Neural crest cell (in vitro differentiated cells): ENCODE data around the gene BMPER. TPM values are rescaled to one million over a fixed set of nuclear protein-coding genes. Genes with fewer than 3 reads are reported as not detected.

ENCODE experiments used
- DNase-seq: peaks from one replicate; pipeline ENCODE4 v3.0.0; 2021; ENCODE audit warnings: low read depth, mixed read lengths, low spot score
- H3K27ac Mint-ChIP-seq: one replicate; pipeline ENCODE4 v1.8.0; 2021; ENCODE audit warnings: mild to moderate bottlenecking, mixed read lengths; ENCODE audit not compliant: unreplicated experiment
- H3K27me3 Mint-ChIP-seq: 2 replicates; pipeline ENCODE4 v1.8.0; 2021; ENCODE audit warnings: low read depth, mild to moderate bottlenecking, mixed read lengths
- H3K36me3 Mint-ChIP-seq: 2 replicates; pipeline ENCODE4 v1.8.0; 2021; ENCODE audit warnings: low read depth, mild to moderate bottlenecking, mixed read lengths
- H3K4me1 Mint-ChIP-seq: 2 replicates; pipeline ENCODE4 v1.8.0; 2021; ENCODE audit warnings: mixed read lengths
- H3K4me3 Mint-ChIP-seq: one replicate; pipeline ENCODE4 v1.8.0; 2021; ENCODE audit warnings: mild to moderate bottlenecking, mixed read lengths
- H3K9me3 Mint-ChIP-seq: 2 replicates; pipeline ENCODE4 v1.8.0; 2021; ENCODE audit warnings: mixed read lengths
- total RNA-seq: library from RNA; stranded (reverse); gene quantifications from 2 replicates; pipeline ENCODE4 v1.2.1, GENCODE V29; 2021
- TF ChIP-seq, protein P1 (sequence below): fragments of 200-600 bp; sonication (generic); conservative IDR thresholded peaks from 2 replicates; pipeline ENCODE4 v1.5.0; 2021; ENCODE audit warnings: antibody characterized with exemption, mild to moderate bottlenecking

The BMPER gene
- total RNA-seq, 1 donor from 2014 or later = not detected

DNA sequence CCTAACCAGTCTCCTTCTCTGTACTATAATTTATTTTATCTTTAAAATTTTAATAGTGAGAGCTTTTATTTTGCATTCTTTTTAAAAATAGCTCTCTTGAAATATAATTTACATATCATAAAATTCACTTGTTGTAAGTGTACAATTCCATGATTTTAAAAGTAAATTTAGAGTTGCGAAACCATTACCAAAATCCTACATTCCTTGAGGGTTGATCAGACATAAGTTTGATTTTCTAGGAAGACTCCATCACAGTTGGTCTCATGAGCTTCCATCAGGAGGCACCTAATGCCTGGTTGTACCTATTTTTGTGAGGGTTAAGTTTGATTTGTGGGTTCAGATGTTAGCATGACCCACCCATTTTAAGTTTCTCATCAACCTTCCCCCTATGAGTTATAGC lies 108.1 kb downstream of the BMPER start:
- TF ChIP-seq, protein P1, sequence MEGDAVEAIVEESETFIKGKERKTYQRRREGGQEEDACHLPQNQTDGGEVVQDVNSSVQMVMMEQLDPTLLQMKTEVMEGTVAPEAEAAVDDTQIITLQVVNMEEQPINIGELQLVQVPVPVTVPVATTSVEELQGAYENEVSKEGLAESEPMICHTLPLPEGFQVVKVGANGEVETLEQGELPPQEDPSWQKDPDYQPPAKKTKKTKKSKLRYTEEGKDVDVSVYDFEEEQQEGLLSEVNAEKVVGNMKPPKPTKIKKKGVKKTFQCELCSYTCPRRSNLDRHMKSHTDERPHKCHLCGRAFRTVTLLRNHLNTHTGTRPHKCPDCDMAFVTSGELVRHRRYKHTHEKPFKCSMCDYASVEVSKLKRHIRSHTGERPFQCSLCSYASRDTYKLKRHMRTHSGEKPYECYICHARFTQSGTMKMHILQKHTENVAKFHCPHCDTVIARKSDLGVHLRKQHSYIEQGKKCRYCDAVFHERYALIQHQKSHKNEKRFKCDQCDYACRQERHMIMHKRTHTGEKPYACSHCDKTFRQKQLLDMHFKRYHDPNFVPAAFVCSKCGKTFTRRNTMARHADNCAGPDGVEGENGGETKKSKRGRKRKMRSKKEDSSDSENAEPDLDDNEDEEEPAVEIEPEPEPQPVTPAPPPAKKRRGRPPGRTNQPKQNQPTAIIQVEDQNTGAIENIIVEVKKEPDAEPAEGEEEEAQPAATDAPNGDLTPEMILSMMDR = no peak

GRCh38 chr7:34015651-34016050 lies 110.3 kb downstream of the BMPER start:
- DNase-seq = no peak
- no peak overlapping the region for H3K27ac Mint-ChIP-seq

More for the DNA sequence above, 108.1 kb downstream of the BMPER start:
- Mint-ChIP-seq H3K27me3 (peaks cover 4% of the 10 kb centered on the region), H3K9me3 (no peaks in the 10 kb centered on the region), H3K4me3 (no peak overlapping the region), H3K4me1 (no peaks in the 10 kb centered on the region), H3K36me3 (no peaks in the 10 kb centered on the region), H3K27ac (no peak overlapping the region)
- DNase-seq = no peak

DNA sequence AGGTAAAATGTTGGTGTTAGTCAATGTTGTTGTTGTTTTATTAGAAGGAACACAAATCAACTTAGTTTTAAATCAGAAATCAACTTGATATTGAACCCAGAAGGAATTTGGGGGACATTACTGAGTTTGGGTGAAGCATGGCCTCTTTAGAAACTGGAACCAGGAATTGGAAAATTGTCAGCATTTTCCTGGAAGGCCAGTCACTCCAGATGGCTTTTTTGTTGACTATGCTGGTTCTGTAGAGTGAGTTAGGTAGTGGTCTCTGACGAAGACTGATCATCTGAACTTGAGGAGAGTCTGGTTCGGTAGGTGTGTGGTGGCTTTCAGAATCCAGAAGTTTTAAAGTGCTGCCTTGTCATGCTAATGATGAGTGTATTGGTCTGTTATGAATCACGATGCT lies 111.5 kb downstream of the BMPER start:
- Mint-ChIP-seq H3K27ac (no peak overlapping the region), H3K4me1 (no peaks in the 10 kb centered on the region), H3K9me3 (no peaks in the 10 kb centered on the region), H3K4me3 (no peak overlapping the region), H3K36me3 (no peaks in the 10 kb centered on the region), H3K27me3 (peaks cover 4% of the 10 kb centered on the region)
- TF ChIP-seq, protein P1 = no peak
- DNase-seq = no peak

More at GRCh38 chr7:34015651-34016050, 110.3 kb downstream of the BMPER start:
- peaks cover 4% of the 10 kb centered on the region for H3K27me3 Mint-ChIP-seq
- no peaks in the 10 kb centered on the region for H3K36me3 Mint-ChIP-seq
- H3K4me1 Mint-ChIP-seq = no peaks in the 10 kb centered on the region
- H3K9me3 Mint-ChIP-seq = no peaks in the 10 kb centered on the region
- no peak overlapping the region for H3K4me3 Mint-ChIP-seq
- TF ChIP-seq, protein P1 = no peak

- Mint-ChIP-seq H3K4me3 (no peak overlapping the region), H3K27me3 (peaks cover 4% of the 10 kb centered on the region), H3K36me3 (no peaks in the 10 kb centered on the region), H3K4me1 (no peaks in the 10 kb centered on the region), H3K27ac (no peak overlapping the region), H3K9me3 (no peaks in the 10 kb centered on the region)
- DNase-seq = no peak
- TF ChIP-seq, protein P1 = no peak
These were observed 114.0 kb downstream of the BMPER start for GRCh38 chr7:34019301-34019790.

- no peak overlapping the region for H3K4me3 Mint-ChIP-seq
- no peaks in the 10 kb centered on the region for H3K9me3 Mint-ChIP-seq
- no peaks in the 10 kb centered on the region for H3K36me3 Mint-ChIP-seq
- no peak for DNase-seq
- TF ChIP-seq, protein P1 = no peak
- no peaks in the 10 kb centered on the region for H3K27me3 Mint-ChIP-seq
- H3K4me1 Mint-ChIP-seq = no peaks in the 10 kb centered on the region
- H3K27ac Mint-ChIP-seq = no peak overlapping the region
These were observed 117.3 kb downstream of the BMPER start for GRCh38 chr7:34022626-34023025.
